Peyer's patch (tissue), 4 donors: ENCODE measurements around the gene VAMP8.

ENCODE experiments used
- CTCF ChIP-seq, 6 experiments: fragments of 450-650 bp in 4 of 6; fragments of 200-600 bp in 2 of 6; sonication (generic) in 1 of 6; IDR thresholded peaks; one replicate each; pipeline ENCODE4 v1.5.1; 2017 to 2019; ENCODE audit warnings: antibody characterized with exemption in 6 of 6, mild to moderate bottlenecking in 3 of 6, moderate library complexity in 1 of 6
- POLR2A ChIP-seq, 2 donors: fragments of 450-650 bp; IDR thresholded peaks; one replicate each; pipeline ENCODE4 v1.5.1; 2017; ENCODE audit warnings: antibody characterized with exemption in 2 of 2, mild to moderate bottlenecking in 2 of 2, moderate library complexity in 2 of 2

- no peak for TF ChIP-seq CTCF (IDR thresholded peaks at IDR 0.05)
- TF ChIP-seq POLR2A (IDR thresholded peaks at IDR 0.05) = no peak
Measured at GRCh38 chr2:85628658-85629057, 51.3 kb downstream of the VAMP8 start.
